NCI-H1417 treated with DMSO at 0.1 percent for 48 hours (cell line): ENCODE measurements around the gene PADI1.

ENCODE experiments used
- DNase-seq: peaks from one replicate; lab custom pipeline; 2025; lab: John Stamatoyannopoulos, UW

The PADI1 gene

DNA sequence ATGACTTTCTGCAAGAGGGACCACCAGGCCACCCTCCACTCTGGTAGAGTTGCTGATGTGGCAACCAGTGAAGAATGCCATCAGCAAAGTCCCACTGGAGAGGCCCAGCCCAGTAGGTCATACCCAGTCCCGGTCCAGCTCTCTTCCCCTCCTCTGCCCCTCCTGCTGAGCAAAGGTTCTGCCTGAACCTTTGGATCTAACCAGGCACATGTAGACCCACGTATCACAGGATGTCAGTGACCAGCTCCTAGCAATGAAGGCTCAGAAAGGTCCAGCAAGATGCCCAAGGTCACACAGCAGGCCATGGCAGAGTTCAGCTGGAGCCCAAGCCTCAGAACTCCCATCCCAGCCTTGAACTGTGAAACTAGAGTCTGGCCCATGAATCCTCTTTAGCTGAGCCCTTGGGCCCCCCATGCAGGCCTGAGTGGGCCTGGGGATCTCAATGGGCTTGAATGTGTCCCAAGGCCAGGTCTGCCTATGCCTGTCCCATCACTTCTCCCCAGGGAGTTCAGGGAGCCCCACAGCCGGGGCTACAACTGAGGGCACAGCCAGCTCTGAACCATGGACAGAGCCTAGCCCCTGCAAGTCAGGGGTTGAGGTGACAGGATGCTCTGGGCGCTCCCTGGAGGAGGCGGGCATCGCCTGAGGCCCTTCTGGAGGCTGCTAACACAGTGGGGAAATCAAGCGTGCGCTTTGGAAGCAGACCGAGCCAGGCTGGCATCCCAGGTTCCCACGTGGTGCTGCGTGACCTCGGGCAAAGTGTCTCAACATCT is 21.4 kb upstream of the PADI1 start:
- DNase-seq, result no peak

DNA sequence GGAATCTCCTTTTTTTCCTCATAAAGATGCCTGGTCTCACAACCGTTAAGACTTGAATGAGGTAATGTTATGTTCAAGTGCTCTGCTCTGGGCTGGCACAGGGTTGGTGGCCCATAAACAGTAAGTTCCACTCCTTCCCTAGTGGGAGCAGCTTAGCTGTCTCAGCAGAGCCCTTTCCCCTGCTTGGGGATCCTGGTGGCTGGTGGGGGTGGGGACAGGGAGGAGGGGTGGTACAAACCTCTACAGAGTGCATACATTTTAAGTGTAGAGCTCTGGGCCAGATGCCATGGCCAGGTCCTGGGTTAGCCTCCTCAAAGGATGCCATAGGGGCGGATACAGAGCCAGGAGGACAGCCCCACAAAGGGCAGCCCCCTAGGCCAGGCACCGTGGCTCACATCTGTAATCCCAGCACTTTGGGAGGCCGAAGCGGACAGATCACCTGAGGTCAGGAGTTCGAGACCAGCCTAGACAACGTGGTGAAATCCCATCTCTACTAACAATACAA is 20.7 kb upstream of the PADI1 start:
- no peak for DNase-seq

DNA sequence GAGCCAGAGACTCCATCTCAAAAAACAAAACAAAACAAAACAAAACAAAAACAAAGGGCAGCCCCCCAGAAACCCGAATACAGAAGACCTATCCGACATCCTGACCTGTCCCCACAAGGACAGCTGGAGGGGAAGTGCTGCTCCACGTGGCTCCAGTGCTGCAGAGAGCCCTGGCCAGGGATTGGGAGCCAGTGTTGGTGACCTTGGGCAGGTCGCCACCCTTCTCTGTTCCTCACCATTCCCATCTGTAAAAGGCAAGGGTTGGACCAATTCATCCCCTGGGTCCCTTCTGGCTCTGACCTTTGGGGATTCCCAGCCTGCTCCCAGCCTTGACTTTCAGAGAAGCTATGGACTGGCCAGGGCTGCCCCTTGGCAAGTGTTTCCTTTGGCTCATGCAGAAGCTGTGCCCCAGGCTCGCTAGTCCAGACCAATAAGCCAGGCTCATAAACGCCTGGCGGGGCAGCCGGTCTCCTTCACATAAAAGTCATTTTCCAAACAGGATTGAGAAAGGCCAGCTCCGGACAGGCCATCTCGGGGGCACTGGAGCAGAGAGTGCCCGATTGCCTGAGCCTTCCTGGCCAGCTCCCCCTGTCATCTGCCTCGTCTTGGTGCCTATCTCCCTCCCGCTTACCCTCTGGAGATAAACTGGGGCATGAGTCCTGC is 20.0 kb upstream of the PADI1 start:
- no peak for DNase-seq

DNA sequence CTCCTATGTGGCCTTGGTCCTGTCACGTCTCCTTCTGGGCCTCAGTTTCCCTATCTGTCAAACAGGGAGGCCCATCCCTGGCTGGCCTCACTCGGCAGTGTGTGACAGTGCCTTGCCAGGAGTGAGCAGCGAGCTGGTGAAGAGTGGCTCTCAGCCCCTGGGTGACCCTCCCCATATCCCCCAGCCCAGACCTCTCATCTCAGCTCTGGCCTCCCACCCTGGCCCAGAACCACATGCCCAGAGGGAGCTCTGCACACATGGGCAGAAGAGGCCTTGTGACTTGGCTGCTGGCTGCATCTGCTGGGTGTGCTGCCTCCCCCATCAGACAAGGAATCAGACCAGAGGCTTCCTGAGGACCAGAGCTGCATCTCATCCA is 19.5 kb upstream of the PADI1 start:
- no peak for DNase-seq

DNA sequence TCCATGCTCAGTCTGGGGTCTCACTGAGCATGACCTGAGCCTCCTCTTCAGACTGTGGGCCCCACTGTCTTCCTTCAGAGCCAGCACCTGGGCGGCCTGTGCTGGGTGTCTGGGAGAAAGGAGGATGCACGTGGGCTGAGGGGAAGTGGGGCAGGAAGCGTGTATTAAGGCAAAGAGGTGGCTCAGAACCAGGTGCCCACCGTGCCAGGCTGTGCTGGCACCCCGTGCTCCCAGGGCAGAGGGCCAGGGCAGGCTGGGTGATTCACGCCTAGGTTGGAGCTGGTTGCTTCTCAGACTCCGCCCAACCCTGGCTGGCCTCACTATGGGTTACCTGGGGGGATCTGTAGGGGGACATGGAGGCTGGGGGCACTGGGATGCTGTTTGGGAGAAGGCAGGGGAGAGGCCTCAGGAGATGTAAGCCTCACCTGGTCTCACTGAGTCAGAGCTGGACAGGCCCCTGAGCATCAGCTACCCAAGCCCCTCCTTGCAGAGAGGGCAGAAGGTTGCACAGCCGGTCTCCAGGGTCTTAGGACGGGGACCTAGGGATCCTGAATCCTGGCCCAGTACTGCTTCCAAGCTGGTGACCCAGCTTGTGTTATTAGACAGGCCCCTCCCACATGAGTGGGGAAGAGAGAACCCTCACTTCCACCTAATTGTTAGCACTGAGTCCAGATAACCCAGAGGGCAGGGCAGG is 18.6 kb upstream of the PADI1 start:
- DNase-seq, result no peak

DNA sequence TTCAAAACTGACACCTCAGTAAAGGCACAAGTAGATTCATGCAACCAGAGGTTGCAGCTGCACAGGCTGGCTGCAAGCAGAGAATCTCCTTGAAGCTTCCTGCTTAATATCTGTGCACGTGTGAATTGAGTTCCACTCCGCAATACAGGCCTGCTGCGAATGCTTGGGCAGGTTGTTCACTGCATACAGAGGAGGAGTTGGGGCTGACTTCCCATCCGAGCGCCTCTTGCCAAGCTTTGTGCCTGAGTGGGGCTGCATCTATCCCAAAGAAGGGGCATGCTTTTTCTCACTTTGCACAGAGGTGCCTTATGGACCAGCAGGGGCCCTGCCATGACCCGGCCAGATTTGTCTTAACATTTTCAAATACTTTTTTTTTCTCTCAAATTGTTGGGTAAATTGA is 17.9 kb upstream of the PADI1 start:
- DNase-seq, result no peak

DNA sequence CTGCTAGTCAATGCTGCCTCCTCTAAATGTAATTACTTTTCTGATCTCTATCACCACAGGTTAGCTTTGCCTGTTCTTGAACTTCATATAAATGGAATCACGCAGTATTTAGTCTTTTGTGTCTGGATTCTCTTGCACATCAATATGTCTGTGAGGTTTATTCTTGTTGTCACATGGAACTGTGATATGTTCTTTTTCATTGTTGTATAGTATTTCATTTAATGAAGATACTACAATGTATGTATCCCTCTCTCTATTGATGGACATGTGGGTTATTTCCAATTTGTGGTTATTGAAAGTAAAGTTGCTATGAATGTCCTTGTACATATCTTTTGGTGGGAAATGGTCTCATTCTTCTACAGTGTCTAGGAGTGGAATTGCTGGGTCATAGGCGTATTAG is 16.7 kb upstream of the PADI1 start:
- no peak for DNase-seq

DNA sequence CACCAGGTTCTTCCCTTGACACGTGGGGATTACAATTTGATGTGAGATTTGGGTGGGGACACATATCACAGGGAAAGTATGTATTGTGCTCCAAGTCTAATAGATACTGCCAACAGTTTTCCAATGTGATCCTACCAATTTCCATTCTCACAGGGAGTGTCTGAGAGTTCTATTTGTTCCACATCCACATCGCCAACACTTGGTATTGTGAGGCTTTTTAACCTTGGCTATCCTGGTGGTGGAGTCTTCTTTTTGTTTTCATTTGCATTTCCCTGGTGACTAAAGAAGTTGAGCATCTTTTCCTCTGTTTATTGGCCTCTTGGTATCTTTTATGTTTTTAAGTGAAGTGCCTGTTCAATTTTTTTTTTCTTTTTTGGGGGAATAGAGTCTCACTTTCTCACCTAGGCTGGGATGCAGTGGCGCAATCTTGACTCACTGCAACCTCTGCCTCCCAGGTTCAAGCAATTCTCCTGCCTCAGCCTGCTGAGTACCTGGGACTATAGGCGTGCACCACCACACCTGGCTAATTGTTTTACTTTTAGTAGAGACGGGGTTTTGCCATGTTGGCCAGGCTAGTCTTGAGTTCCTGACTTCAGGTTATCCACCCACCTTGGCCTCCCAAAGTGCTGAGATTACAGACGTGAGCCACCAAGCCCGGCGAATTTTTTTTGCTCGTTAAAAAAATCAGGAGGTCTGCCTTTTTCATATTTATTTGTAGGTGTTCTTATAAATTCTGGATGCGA is 15.9 kb upstream of the PADI1 start:
- DNase-seq, result no peak

DNA sequence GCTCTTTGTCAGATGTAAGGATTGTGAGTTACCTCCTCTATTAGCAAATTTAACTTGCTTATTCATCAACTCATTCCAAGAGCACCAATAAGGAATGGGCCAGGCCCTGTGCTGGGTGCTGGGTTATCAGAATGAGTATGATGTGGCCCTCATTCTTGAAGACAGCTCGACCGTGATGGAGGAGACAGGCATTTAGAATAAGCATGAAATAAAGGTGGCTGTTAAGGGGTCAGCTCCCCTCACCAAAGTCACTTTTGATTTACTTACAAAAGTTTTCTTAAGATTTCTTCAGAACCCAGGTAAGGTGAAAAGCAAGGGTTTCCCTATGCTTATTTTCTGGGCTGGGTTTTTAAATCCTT is 15.3 kb upstream of the PADI1 start:
- DNase-seq, result no peak

DNA sequence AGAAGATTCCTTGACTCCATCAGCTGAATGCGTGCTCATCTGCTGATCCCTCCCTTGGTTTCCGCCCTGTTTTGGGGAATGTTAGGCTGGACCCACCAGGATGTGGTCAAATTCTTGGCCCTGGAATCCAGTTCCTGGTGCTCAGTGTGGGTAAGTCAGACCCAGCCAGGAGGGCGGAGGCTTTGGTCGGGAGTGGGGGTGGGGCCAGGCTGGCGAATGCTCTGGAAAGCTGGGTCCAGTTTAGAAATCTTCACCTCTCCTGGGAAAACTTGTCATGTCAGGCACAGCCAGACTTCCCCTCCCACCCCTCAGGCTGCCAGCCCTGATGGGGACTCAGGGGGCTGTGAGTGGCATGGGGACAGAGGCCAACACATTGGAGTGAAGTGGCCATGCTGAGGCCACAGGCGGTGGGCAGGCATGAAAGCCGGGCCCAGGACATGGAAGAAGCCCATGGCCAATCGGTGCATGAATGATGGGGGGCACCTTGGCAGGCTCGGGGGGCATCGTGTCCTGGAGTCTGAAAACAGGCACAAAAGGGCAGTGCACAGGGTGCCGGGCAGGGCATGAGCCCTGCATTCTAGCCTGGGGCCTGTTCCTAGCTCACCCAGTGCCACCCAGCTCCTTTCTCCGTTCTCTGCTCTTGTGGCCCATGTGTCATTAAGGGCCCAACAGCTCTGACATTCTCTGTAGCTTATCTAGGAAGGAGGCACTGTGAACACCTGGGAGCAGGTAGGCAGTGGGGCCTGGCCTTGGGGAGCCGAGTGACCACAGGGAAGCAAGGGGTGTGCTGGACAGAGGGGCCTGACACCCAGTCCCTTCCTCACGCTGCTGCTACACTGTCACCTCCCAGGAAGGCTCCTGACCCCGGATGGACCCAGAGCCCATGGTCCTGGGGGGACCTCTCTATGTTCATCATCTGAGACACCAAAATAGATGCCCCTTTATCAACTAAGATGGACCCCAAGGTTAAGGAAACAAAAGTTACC is 14.6 kb upstream of the PADI1 start:
- DNase-seq, result no peak

DNA sequence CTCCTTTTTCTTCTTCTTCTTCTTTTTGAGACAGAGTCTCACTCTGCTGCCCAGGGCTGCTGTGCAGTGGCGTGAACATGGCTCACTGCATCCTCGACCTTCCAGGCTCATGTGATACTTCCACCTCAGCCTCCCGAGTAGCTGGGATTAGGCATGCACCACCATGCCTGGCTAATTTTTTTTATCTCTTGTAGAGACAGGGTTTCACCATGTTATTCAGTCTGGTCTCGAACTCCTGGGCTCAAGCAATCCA is 13.0 kb upstream of the PADI1 start:
- no peak for DNase-seq

DNA sequence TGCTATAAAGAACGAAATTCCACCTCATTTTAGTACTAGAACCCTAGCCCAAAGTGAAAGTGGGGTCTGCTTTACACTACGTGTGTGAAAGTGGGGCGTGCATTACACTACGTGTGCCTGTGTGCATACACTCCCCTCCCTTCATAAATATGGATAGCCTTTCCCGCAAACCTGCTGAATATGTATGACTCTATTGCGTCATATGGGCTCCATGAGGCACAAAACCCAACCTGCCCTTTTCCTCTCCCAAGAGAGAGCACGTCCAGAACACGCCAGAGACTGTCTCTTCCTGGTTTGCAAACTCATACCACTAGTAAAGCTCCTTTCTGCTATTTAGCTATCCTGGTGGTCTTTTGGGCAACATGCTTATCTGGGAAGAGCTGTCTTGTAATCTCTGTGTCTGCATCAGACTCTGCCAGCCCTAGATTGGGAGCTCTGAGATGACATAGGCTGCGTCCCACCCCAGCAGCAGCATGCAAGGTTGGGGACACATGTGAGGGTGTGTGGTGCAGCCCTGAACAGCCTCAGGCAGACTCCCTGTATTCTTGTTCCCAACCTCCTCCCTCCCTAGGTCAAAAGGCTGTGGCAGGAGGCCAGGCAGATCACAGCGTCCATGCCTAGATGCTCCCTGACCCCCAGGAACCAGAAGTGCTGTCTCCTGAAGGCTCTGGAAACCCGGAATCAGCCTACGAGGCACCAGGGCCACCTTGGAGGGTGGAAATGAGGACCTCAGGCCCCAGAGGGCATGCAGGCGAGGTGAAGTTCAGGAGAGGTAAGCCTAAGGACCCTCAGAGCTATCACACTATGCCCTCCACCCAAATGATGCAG is 12.3 kb upstream of the PADI1 start:
- no peak for DNase-seq

DNA sequence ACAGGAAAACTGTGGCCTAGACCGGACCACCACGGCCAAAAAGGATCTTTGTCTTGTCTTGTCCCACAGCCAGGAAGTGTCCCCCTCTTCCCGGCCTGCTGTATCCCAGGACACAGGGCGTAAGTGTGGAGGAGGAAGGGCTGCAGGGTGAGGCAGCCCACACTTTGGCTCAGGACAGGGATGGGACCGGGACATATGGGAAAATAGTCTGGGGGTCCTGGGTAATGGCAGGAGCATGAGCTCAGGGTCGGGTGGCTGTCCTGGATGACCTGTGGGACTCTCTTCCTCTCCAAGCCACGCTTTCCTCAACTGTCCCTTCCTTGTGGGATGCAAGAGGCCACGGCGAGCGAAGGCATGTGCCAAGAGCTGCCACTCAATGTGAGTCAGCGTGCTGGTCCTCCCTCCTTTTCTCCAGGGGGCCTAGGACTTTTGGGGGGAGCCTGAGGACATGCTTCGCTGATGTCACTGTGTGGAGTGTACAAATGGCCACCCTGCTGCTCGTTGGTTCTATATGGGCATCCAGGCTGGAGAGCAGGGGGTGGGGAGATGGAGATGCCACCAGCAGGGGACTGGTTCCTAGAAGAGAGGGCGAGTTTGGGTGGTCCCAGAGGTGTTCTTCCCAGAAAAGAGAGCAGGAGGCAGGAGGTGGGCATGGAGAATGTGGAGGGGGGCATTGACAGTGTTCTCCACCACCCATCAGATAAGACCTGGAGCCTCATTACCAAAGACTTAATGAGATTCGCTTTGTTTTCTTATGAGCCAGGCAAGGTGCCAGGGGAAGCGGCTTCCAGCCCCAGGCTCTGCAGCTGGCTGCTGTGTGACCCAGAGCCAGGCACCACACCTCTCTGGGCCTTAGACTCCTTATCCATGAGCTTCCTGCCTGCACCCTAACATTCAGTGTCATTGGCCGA is 11.5 kb upstream of the PADI1 start:
- no peak for DNase-seq

DNA sequence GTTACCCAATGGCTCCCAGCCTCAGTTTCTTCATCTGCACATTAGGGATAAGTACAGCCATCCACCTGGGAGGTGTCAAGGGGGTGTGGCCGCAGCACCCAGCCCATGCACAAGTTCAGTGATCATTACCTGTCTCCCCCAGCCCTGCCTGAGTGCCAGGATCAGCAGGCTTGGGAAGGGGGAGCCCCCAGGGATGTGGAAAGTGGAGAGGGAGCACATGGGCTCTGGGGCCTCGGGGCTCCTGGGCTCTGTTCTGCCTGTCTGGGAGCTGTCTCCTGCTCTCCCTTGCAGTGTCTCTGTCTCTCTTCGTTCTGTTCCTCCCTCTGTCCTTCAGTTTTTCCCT is 10.8 kb upstream of the PADI1 start:
- DNase-seq, result no peak

DNA sequence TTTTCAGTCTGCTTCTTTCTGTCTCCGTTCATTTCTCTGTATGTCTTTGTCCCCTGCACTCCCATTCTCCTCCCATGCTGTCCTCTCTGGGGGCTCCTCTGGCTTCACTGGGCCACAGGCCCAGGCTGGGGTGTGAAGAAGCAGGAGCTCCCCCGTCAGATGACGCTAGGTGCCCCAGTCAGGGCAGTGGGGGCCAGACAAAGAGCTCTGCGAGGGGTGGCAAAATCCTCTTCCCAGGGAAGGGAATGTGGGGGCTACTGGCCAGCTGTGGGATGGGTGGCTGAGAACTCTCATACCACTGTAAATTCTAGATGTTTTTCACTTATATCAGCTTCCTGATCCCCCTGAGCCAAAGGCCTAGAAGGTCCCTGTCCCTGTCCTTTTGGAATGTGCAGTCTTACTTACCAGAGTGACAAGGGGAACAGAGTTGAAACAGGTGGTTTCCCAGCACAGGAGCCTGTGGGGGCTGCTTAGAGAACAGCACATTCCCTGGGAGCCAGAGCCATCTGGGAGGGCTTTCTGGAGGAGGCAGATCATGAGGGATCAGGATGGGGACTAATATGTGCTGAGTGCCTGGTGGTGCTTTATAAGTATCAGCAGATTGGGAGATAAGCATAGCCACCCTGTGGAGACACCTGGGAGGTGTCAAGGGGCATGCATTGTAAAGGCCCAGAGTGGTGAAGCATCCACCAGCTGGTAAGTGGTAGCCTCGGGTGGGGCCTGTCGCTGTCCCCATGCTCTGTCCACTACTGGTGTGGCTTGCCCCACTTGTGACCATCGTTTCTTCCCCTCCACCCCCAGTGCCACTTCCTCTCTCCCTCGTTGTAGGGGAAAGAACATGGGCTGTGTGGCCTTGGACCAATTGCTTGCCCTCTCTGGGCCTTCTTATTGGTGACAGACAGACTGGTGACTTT is 10.1 kb upstream of the PADI1 start:
- DNase-seq, result no peak

DNA sequence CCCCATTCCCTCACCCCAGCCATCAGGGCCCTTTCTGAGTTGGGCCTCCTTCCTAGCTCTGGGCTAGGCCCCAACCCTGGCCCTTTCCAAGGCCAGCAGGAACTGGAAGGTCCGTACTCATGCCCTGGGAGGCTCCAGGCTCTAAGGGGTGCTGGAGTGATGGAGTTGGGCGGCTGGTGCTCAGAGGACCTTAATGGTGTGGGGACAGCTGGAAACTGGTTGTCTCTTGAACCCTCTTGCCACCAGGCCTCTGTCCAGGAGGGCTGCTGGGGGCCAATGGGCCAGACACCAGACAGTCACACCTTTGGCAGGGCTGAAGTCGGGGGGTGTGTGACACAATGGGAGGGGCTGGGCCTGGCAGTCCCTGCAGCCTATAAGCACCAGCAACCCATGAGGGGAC is 9.2 kb upstream of the PADI1 start:
- no peak for DNase-seq

DNA sequence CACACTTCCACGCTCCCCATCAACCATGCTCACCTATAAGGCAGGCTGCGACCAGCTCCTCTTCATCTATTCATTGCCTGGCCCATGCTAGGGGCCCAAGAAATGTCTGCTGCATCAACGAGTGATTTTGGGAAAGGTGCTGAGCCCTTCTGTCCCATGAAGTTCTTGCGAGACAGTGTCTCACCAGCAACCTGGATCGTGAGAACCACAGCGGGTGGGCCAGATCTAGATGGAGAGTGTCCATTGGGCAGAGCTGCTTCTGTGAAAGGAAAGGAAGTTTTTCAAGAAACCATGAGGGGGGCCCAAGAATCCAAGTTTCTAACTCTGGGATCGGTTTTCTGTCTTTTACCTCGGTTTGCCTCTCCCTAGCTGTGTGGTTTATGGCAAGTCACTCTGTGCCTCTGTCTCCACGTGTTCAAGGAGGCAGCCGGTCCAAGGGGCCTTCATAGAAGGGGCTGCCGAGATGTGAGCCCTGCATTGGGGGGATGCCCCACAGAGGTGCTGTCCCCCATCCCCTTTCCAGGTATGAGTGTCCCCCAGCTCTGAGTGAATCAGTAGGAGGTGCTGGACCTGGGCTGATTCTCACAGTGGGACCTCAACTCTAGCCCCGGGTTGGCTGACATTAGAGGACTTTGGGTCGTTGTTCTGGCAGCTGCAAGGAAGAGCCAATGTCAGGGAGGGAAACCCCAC is 8.3 kb upstream of the PADI1 start:
- no peak for DNase-seq

DNA sequence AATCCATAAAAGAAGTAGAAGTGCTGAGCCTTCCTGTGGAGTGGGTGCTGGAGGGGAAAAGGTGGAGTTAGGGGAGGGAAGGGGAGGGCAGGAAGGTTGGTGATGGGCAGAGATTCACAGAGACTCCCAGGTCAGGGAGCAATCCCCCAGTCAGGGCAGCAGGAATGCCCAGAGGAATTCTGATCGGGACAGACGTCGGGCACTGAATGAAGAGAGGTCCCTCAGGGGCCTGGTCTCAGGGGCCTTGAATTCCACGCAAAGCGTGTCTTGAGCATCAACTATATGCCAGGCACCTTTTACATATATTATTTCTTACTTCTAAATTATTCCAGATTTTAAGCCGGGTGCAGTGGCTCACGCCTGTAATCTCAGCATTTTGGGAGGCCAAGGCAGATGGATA is 7.2 kb upstream of the PADI1 start:
- DNase-seq, result no peak
